Measurements from ENCODE around the gene SLC5A7. TPM values are rescaled to one million over a fixed set of nuclear protein-coding genes. Genes with fewer than 3 reads are reported as not detected.

The SLC5A7 gene
- total RNA-seq, 1 experiment from 2014 or later: not detected

GRCh38 chr2:108034843-108035242 lies 48.5 kb downstream of the SLC5A7 start:
- CTCF ChIA-PET: no interaction called here
- H3K9me3 Mint-ChIP-seq (ENCODE audit: low read depth, unreplicated experiment): peaks cover 14% of the 10 kb centered on the region
- intact Hi-C loops (cut with micrococcal nuclease; ENCODE audit: unreplicated experiment): loop anchor here (1.0 kb wide), 1 partner anchor 98 kb away; no protein-coding TSS in a partner anchor
- BruUV-seq (replicated peaks): no TSS peak
- no peak overlapping the region for H3K27ac Mint-ChIP-seq (ENCODE audit: unreplicated experiment)
- no peaks in the 10 kb centered on the region for H3K27me3 Mint-ChIP-seq (ENCODE audit: unreplicated experiment)
- no peaks in the 10 kb centered on the region for H3K4me1 Mint-ChIP-seq (ENCODE audit: low read depth, unreplicated experiment)
- DNase-seq: no peak
- no peak overlapping the region for H3K4me3 Mint-ChIP-seq (ENCODE audit: low read depth, unreplicated experiment)
- no peaks in the 10 kb centered on the region for H3K36me3 Mint-ChIP-seq (ENCODE audit: insufficient read depth, unreplicated experiment)
- TF ChIP-seq, protein P1, sequence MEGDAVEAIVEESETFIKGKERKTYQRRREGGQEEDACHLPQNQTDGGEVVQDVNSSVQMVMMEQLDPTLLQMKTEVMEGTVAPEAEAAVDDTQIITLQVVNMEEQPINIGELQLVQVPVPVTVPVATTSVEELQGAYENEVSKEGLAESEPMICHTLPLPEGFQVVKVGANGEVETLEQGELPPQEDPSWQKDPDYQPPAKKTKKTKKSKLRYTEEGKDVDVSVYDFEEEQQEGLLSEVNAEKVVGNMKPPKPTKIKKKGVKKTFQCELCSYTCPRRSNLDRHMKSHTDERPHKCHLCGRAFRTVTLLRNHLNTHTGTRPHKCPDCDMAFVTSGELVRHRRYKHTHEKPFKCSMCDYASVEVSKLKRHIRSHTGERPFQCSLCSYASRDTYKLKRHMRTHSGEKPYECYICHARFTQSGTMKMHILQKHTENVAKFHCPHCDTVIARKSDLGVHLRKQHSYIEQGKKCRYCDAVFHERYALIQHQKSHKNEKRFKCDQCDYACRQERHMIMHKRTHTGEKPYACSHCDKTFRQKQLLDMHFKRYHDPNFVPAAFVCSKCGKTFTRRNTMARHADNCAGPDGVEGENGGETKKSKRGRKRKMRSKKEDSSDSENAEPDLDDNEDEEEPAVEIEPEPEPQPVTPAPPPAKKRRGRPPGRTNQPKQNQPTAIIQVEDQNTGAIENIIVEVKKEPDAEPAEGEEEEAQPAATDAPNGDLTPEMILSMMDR (IDR thresholded peaks at IDR 0.05; ENCODE audit: unreplicated experiment): no peak

DNA sequence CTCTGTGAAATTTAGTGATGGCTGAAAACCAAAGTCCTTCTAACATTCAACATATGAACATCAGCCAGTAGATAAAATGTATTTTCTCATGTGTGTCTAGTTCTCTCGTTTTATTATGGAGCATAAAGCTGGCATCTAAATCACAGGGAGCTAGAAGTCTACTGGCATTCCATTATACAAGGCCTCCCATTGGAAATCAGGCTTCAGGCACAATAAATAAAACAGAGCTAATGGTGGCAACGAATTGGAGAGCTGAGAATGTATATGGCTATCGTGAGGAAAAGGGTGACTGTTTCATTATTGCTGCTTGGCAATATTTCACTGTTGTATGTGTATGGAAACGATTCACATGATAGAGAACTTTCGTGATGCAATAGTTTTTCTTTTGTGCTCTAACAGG lies 62.4 kb downstream of the SLC5A7 start:
- no peak for DNase-seq
- TF ChIP-seq, protein P1 (IDR thresholded peaks at IDR 0.05; ENCODE audit: unreplicated experiment): no peak
- Mint-ChIP-seq H3K4me3 (ENCODE audit: low read depth, unreplicated experiment) (no peak overlapping the region), H3K27ac (ENCODE audit: unreplicated experiment) (no peak overlapping the region), H3K4me1 (ENCODE audit: low read depth, unreplicated experiment) (no peaks in the 10 kb centered on the region), H3K27me3 (ENCODE audit: unreplicated experiment) (no peaks in the 10 kb centered on the region), H3K36me3 (ENCODE audit: insufficient read depth, unreplicated experiment) (no peaks in the 10 kb centered on the region), H3K9me3 (ENCODE audit: low read depth, unreplicated experiment) (peaks cover 5% of the 10 kb centered on the region)
- CTCF ChIA-PET: no interaction called here
- intact Hi-C loops (cut with micrococcal nuclease; ENCODE audit: unreplicated experiment): no loop called here
- BruUV-seq (replicated peaks): no TSS peak

DNA sequence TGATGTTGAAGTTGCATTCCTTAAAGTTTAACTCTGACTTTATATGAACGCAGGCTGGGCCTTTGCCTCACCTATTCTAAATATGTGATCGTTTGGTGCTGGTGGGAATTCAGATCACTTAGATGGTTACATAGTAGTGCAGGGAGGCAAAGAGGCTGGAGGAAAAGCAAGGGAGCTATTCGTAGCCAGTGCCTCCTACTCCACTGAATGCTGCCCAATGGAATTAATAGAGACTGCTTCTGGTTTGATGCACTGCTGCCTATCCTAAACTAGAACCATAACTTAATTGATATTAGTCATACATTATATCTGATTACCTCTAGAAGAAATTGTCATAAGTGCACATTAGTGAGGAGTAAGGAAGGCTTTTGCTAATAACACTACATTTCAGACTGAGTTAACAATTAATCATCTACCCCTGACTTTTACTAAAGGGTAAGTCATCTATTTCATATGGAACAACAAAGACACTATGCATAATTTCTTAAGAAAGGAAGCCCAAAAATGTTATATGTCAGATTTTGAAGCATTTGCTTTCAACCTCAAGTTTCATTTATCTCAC lies 72.3 kb downstream of the SLC5A7 start:
- H3K4me3 Mint-ChIP-seq (ENCODE audit: low read depth, unreplicated experiment): no peak overlapping the region
- CTCF ChIA-PET: no interaction called here
- TF ChIP-seq, protein P1 (IDR thresholded peaks at IDR 0.05; ENCODE audit: unreplicated experiment): no peak
- no peaks in the 10 kb centered on the region for H3K4me1 Mint-ChIP-seq (ENCODE audit: low read depth, unreplicated experiment)
- intact Hi-C loops (cut with micrococcal nuclease; ENCODE audit: unreplicated experiment): no loop called here
- H3K36me3 Mint-ChIP-seq (ENCODE audit: insufficient read depth, unreplicated experiment): no peaks in the 10 kb centered on the region
- H3K27me3 Mint-ChIP-seq (ENCODE audit: unreplicated experiment): no peaks in the 10 kb centered on the region
- DNase-seq: no peak
- H3K9me3 Mint-ChIP-seq (ENCODE audit: low read depth, unreplicated experiment): peaks cover 3% of the 10 kb centered on the region
- no TSS peak for BruUV-seq (replicated peaks)
- no peak overlapping the region for H3K27ac Mint-ChIP-seq (ENCODE audit: unreplicated experiment)

GRCh38 chr2:108061439-108062042 lies 75.2 kb downstream of the SLC5A7 start:
- Mint-ChIP-seq H3K27me3 (ENCODE audit: unreplicated experiment) (peaks cover 10% of the 10 kb centered on the region), H3K4me1 (ENCODE audit: low read depth, unreplicated experiment) (no peaks in the 10 kb centered on the region)
- intact Hi-C loops (cut with micrococcal nuclease; ENCODE audit: unreplicated experiment): loop anchor here (10.0 kb wide), 1 partner anchor 113 kb away; no protein-coding TSS in a partner anchor

More at GRCh38 chr2:108061439-108062042, 75.2 kb downstream of the SLC5A7 start:
- H3K9me3 Mint-ChIP-seq (ENCODE audit: low read depth, unreplicated experiment): no peaks in the 10 kb centered on the region
- no peak overlapping the region for H3K27ac Mint-ChIP-seq (ENCODE audit: unreplicated experiment)
- no peak overlapping the region for H3K4me3 Mint-ChIP-seq (ENCODE audit: low read depth, unreplicated experiment)
- DNase-seq: no peak
- CTCF ChIA-PET: no interaction called here
- no TSS peak for BruUV-seq (replicated peaks)
- TF ChIP-seq, protein P1 (IDR thresholded peaks at IDR 0.05; ENCODE audit: unreplicated experiment): no peak
- no peaks in the 10 kb centered on the region for H3K36me3 Mint-ChIP-seq (ENCODE audit: insufficient read depth, unreplicated experiment)

Other genes with a start within 250 kb of the SLC5A7 start
- gene RGPD4, start 159.6 kb upstream of the SLC5A7 start, total RNA-seq (2022): not detected in 2 replicates